Mesenchymal stem cell (in vitro differentiated cells and primary cell): ENCODE results near the gene CELSR2.

Experiments
- DNase-seq: peaks from one replicate; pipeline ENCODE4 v3.0.0-alpha.2; 2013
- H2AFZ ChIP-seq: one replicate; pipeline ENCODE4 v1.6.1; 2013; ENCODE audit warnings: low read depth, mild to moderate bottlenecking, control low read depth, inconsistent platforms, low read length, moderate library complexity
- H2AK5ac ChIP-seq: 2 replicates; pipeline ENCODE4 v1.6.1; 2013; ENCODE audit warnings: low read length, moderate library complexity, mild to moderate bottlenecking, inconsistent platforms; ENCODE audit not compliant: severe bottlenecking
- H2BK120ac ChIP-seq: one replicate; pipeline ENCODE4 v1.6.1; 2013; ENCODE audit warnings: low read depth, mild to moderate bottlenecking, inconsistent platforms, low read length, moderate library complexity
- H2BK12ac ChIP-seq, 2 experiments: one replicate each; pipeline ENCODE4 v1.6.1; 2013; ENCODE audit warnings: inconsistent platforms in 2 of 2, low read length in 2 of 2, mild to moderate bottlenecking in 2 of 2, moderate library complexity in 2 of 2, control low read depth in 1 of 2
- H2BK15ac ChIP-seq: one replicate; pipeline ENCODE4 v1.6.1; 2013; ENCODE audit warnings: mild to moderate bottlenecking, low read depth, inconsistent platforms; ENCODE audit not compliant: poor library complexity, severe bottlenecking
- H2BK5ac ChIP-seq: 2 replicates; pipeline ENCODE4 v1.6.1; 2013; ENCODE audit warnings: low read depth, mild to moderate bottlenecking, low read length, control low read depth, inconsistent platforms; ENCODE audit not compliant: poor library complexity, severe bottlenecking
- H3K14ac ChIP-seq, 2 experiments: one replicate each; pipeline ENCODE4 v1.6.1; 2013; ENCODE audit warnings: inconsistent platforms in 2 of 2, low read length in 2 of 2, control low read depth in 1 of 2, mild to moderate bottlenecking in 1 of 2, moderate library complexity in 1 of 2
- H3K18ac ChIP-seq, 2 experiments: one replicate each; pipeline ENCODE4 v1.6.1; 2013; ENCODE audit warnings: inconsistent platforms in 2 of 2, low read length in 2 of 2, control low read depth in 1 of 2, low read depth in 1 of 2, mild to moderate bottlenecking in 1 of 2
- H3K23ac ChIP-seq, 2 experiments: one replicate each; pipeline ENCODE4 v1.6.1; 2013; ENCODE audit warnings: inconsistent platforms in 2 of 2, low read length in 2 of 2, mild to moderate bottlenecking in 2 of 2, moderate library complexity in 2 of 2, control low read depth in 1 of 2
- H3K27ac ChIP-seq: 2 replicates; pipeline ENCODE4 v1.5.1; 2013; ENCODE audit warnings: mild to moderate bottlenecking, moderate library complexity, low read length, control low read depth, inconsistent platforms; ENCODE audit not compliant: poor library complexity, severe bottlenecking
- H3K27me3 ChIP-seq, 2 experiments: 2 replicates each; pipeline versions ENCODE4 v1.6.1 to v1.7.0; 2013; ENCODE audit warnings: low read length in 2 of 2, mild to moderate bottlenecking in 2 of 2, moderate library complexity in 2 of 2, control low read depth in 1 of 2, inconsistent platforms in 1 of 2; ENCODE audit not compliant: control insufficient read depth in 1 of 2, insufficient read depth in 1 of 2
- H3K36me3 ChIP-seq, 2 experiments: 2 replicates each; pipeline versions ENCODE4 v1.6.1 to v1.7.0; 2013; ENCODE audit warnings: low read length in 2 of 2, control low read depth in 1 of 2, inconsistent platforms in 1 of 2, low read depth in 1 of 2, mild to moderate bottlenecking in 1 of 2; ENCODE audit not compliant: insufficient read depth in 2 of 2, control insufficient read depth in 1 of 2
- H3K4ac ChIP-seq, 2 experiments: one replicate each; pipeline ENCODE4 v1.6.1; 2013; ENCODE audit warnings: inconsistent platforms in 2 of 2, low read length in 2 of 2, mild to moderate bottlenecking in 2 of 2, moderate library complexity in 2 of 2, control low read depth in 1 of 2, low read depth in 1 of 2
- H3K4me1 ChIP-seq: 2 replicates; pipeline ENCODE4 v1.6.1; 2013; ENCODE audit warnings: low read depth, low read length, control low read depth; ENCODE audit not compliant: control insufficient read depth, insufficient read depth
- H3K4me2 ChIP-seq: 2 replicates; pipeline ENCODE4 v1.6.1; 2013; ENCODE audit warnings: low read length, mild to moderate bottlenecking, inconsistent platforms; ENCODE audit not compliant: poor library complexity, severe bottlenecking
- H3K4me3 ChIP-seq, 2 experiments: 2 replicates each; pipeline versions ENCODE4 v1.5.1 to v1.7.0; 2013; ENCODE audit warnings: low read length in 2 of 2, mild to moderate bottlenecking in 2 of 2, control low read depth in 1 of 2, low read depth in 1 of 2; ENCODE audit not compliant: insufficient read depth in 1 of 2
- H3K79me1 ChIP-seq: replicated peaks from 2 replicates; pipeline ENCODE4 v1.6.1; 2013; ENCODE audit warnings: mild to moderate bottlenecking, control low read depth, low read length, inconsistent platforms; ENCODE audit not compliant: poor library complexity, severe bottlenecking
- H3K9ac ChIP-seq: 2 replicates; pipeline ENCODE4 v1.7.0; 2013; ENCODE audit warnings: mild to moderate bottlenecking, low read length, moderate library complexity
- H3K9me3 ChIP-seq: 2 replicates; pipeline ENCODE4 v1.7.0; 2013; ENCODE audit warnings: mild to moderate bottlenecking, low read length; ENCODE audit not compliant: control insufficient read depth
- H4K8ac ChIP-seq: one replicate; pipeline ENCODE4 v1.6.1; 2013; ENCODE audit warnings: inconsistent platforms, mild to moderate bottlenecking, low read length, moderate library complexity
- H4K91ac ChIP-seq: one replicate; pipeline ENCODE4 v1.6.1; 2013; ENCODE audit warnings: mild to moderate bottlenecking, low read length, inconsistent platforms
- WGBS: methylation state at CpG from one replicate; pipeline ENCODE4 v1.1.7; 2013; ENCODE audit warnings: mixed read lengths; 5-methylcytosine and 5-hydroxymethylcytosine counted together

The CELSR2 gene

DNA sequence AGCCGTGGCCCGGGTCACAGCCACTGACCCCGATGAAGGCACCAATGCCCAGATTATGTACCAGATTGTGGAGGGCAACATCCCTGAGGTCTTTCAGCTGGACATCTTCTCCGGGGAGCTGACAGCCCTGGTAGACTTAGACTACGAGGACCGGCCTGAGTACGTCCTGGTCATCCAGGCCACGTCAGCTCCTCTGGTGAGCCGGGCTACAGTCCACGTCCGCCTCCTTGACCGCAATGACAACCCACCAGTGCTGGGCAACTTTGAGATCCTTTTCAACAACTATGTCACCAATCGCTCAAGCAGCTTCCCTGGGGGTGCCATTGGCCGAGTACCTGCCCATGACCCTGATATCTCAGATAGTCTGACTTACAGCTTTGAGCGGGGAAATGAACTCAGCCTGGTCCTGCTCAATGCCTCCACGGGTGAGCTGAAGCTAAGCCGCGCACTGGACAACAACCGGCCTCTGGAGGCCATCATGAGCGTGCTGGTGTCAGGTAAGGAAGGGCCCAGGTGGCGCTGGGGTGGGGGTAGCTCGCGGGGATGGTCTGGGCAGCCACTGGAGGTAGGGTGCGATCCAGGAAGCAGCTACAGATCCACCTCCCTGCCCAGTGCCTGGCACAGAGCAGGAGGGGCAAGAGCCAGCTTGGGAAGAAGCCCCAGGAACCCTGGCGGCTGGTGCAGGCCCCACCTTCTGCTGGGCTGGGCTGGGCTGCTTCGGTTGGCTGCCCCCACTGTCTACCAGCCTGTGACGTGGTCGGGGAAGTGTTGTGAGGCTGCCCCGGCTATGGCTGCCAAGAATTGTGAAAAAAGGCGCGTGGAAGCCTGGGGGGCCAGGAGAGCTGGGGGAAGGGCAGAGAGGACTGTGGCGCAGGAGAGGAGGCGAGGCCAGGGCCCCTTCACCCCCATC is 3.8 kb downstream of the CELSR2 start:
- no peak for DNase-seq
- H2AFZ ChIP-seq = peak overlapping the region; percentile 76
- H3K18ac ChIP-seq = peak overlapping the region; percentile 83 to 97
- peaks cover 48% of the 10 kb centered on the region for H3K4me1 ChIP-seq
- peak overlapping the region; percentile 41 for H4K91ac ChIP-seq
- H2BK120ac ChIP-seq = peak overlapping the region; percentile 21
- 89% methylated on average over 31 of the region's 33 CpGs for WGBS
- H3K27ac ChIP-seq = peak overlapping the region; percentile 90
- peak overlapping the region in 1 of 2 experiments; percentile 78 for H2BK12ac ChIP-seq
- H3K14ac ChIP-seq = peak overlapping the region in 1 of 2 experiments; percentile 30
- H3K4ac ChIP-seq = peak overlapping the region; percentile 77 to 86
- H2AK5ac ChIP-seq = peak overlapping the region; percentile 69
- H4K8ac ChIP-seq = peak overlapping the region; percentile 93
- H3K9me3 ChIP-seq = no peaks in the 10 kb centered on the region
- no peak overlapping the region for H3K4me3 ChIP-seq
- H2BK15ac ChIP-seq = no peak overlapping the region
- H3K27me3 ChIP-seq = peaks cover 0 to 56% of the 10 kb centered on the region in 2 experiments
- no peak overlapping the region for H3K23ac ChIP-seq
- peaks cover 3% of the 10 kb centered on the region for H3K79me1 ChIP-seq
- peak overlapping the region; percentile 41 for H3K4me2 ChIP-seq
- no peak overlapping the region for H3K9ac ChIP-seq
- H2BK5ac ChIP-seq = peak overlapping the region; percentile 89
- H3K36me3 ChIP-seq = peaks cover 0 to 12% of the 10 kb centered on the region in 2 experiments

DNA sequence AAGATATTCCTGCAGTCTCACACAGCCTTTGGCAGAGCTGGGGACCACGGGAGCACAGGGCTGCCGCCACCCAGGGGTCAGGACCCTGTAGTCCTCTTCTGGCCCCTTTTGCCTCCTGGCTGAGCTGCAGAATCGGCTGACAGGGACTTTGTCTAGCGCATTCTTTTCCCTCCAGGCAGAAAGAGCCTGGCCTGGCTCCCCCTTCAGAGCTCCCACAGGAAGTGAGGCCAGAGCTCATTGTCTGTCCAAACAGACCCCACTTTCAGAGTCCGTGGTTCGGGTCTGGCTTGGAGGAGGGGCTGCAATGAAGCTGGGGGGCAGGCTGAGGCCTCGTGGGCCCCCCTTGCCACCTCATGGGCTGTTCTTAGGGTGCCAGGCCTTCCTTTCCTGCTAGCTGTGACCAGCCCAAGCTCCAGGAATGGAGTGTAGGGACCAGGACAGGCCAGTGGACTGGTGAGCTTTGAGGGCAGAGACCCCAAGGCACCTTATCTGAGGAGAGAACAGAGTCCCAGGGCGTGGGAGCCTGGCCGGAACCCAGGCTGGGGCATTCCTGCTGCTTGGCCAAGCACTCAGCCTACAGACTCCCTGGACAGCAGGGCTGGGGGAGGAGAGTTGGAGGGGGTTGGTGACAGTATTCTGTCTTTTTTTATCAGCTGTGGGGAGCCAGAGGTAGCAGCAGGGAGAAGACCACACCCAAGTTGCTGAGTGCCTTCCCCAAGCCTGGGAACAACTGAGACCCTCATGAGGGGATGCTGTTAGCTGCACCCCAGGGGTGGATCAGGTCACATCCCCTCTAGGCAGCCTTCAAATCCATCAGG is 4.7 kb downstream of the CELSR2 start:
- Histone ChIP-seq H2BK15ac (peak overlapping the region; percentile 86), H2BK5ac (peak overlapping the region; percentile 89), H2BK120ac (peak overlapping the region; percentile 21), H3K4ac (peak overlapping the region; percentile 77 to 86), H4K91ac (peak overlapping the region; percentile 91), H3K14ac (peak overlapping the region in 1 of 2 experiments; percentile 97), H3K4me3 (no peak overlapping the region), H3K9ac (no peak overlapping the region), H3K36me3 (peaks cover 0 to 21% of the 10 kb centered on the region in 2 experiments), H3K4me1 (peaks cover 52% of the 10 kb centered on the region), H3K9me3 (no peaks in the 10 kb centered on the region), H3K4me2 (peak overlapping the region; percentile 41), H3K23ac (no peak overlapping the region), H3K18ac (peak overlapping the region; percentile 83 to 97), H2AK5ac (peak overlapping the region; percentile 69), H4K8ac (peak overlapping the region; percentile 93), H3K27me3 (peaks cover 0 to 48% of the 10 kb centered on the region in 2 experiments), H2AFZ (peak overlapping the region; percentile 76), H3K27ac (peak overlapping the region; percentile 90), H3K79me1 (peaks cover 3% of the 10 kb centered on the region), H2BK12ac (peak overlapping the region; percentile 75 to 81)
- 27% methylated on average over 9 of the region's 9 CpGs for WGBS
- DNase-seq = peak; percentile 31

DNA sequence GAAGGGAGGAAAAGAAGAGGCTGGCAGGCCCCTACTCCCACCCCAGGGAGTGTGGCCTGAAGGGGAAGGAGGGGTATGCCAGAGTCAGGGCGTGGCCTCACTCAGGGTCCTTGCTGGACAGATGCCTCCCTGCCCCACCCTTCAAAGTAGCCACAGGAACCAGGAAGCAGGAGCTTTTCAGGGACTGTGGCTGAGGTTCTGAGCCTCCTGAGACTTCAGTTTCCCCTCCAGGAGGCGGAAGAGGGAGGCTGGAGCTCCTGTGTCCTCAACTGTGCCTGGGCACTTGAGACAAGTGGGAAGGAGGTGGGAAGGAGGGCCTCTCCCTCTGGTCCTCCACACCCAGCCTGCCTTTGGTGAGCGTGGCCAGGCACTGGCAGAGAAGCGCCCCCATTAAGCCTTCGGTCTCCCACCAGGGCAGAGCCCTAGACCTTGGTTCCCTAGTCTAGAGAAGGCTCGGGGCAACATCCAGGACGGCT is 5.3 kb downstream of the CELSR2 start:
- Histone ChIP-seq H2AK5ac (peak overlapping the region; percentile 69), H2AFZ (no peak overlapping the region), H3K79me1 (peaks cover 3% of the 10 kb centered on the region), H3K9me3 (no peaks in the 10 kb centered on the region), H3K23ac (no peak overlapping the region), H3K4me2 (no peak overlapping the region), H3K27ac (peak overlapping the region; percentile 24), H2BK12ac (peak overlapping the region; percentile 17 to 34), H3K36me3 (peaks cover 0 to 23% of the 10 kb centered on the region in 2 experiments), H3K18ac (no peak overlapping the region), H3K4ac (peak overlapping the region in 1 of 2 experiments; percentile 70), H3K4me3 (no peak overlapping the region), H3K9ac (no peak overlapping the region), H2BK15ac (peak overlapping the region; percentile 86), H4K8ac (peak overlapping the region; percentile 93), H3K4me1 (peaks cover 52% of the 10 kb centered on the region), H2BK120ac (no peak overlapping the region), H4K91ac (peak overlapping the region; percentile 91), H3K14ac (peak overlapping the region in 1 of 2 experiments; percentile 5), H3K27me3 (peaks cover 0 to 47% of the 10 kb centered on the region in 2 experiments), H2BK5ac (no peak overlapping the region)
- DNase-seq = no peak
- WGBS = 84% methylated on average over 7 of the region's 7 CpGs
